CD8-positive, alpha-beta memory T cell (primary cell): ENCODE measurements around the gene CD300A. TPM values are rescaled to one million over a fixed set of nuclear protein-coding genes. Genes with fewer than 3 reads are reported as not detected.

Experiments used
- CTCF ChIA-PET: fragments of 350-600 bp; sonication (Branson Sonifier 250); formaldehyde crosslinking; loops from one replicate; lab custom pipeline; 2021; ENCODE audit warnings: antibody characterized with exemption; lab: Charles Lee
- POLR2A ChIA-PET: fragments of 350-600 bp; sonication (Branson Sonifier 250); formaldehyde crosslinking; loops from one replicate; lab custom pipeline; 2021; ENCODE audit warnings: antibody characterized with exemption; lab: Charles Lee
- DNase-seq, 5 donors: peaks; one replicate each; pipeline versions ENCODE4 v3.0.0 to v3.0.0-alpha.2; 2020 to 2022; ENCODE audit warnings: mixed read lengths in 1 of 5
- H3K27ac ChIP-seq: one replicate; pipeline ENCODE4 v1.7.0; 2013; ENCODE audit warnings: low read depth, mild to moderate bottlenecking, low read length, moderate library complexity
- H3K27me3 ChIP-seq: 2 replicates; pipeline ENCODE4 v1.7.0; 2013; ENCODE audit warnings: low read length, mild to moderate bottlenecking; ENCODE audit not compliant: insufficient read depth, poor library complexity, severe bottlenecking
- H3K36me3 ChIP-seq: 2 replicates; pipeline ENCODE4 v1.7.0; 2013; ENCODE audit warnings: mild to moderate bottlenecking, low read length, moderate library complexity; ENCODE audit not compliant: insufficient read depth
- H3K4me1 ChIP-seq: 2 replicates; pipeline ENCODE4 v1.7.0; 2013; ENCODE audit warnings: mild to moderate bottlenecking, low read length, moderate library complexity; ENCODE audit not compliant: insufficient read depth
- H3K4me3 ChIP-seq: 2 replicates; pipeline ENCODE4 v1.7.0; 2013; ENCODE audit warnings: mild to moderate bottlenecking, low read length
- H3K9me3 ChIP-seq: 2 replicates; pipeline ENCODE4 v1.7.0; 2013; ENCODE audit warnings: mild to moderate bottlenecking, low read length
- H3K27ac Mint-ChIP-seq, 8 donors: one replicate each; pipeline ENCODE4 v1.8.0; 2020 to 2021; ENCODE audit warnings: mixed read lengths in 8 of 8, mild to moderate bottlenecking in 6 of 8, inconsistent platforms in 3 of 8, moderate library complexity in 3 of 8
- H3K27me3 Mint-ChIP-seq, 2 donors: one replicate each; pipeline ENCODE4 v1.8.0; 2020 to 2021; ENCODE audit warnings: mixed read lengths in 2 of 2, mild to moderate bottlenecking in 1 of 2, moderate library complexity in 1 of 2
- H3K36me3 Mint-ChIP-seq, 3 donors: one replicate each; pipeline ENCODE4 v1.8.0; 2020 to 2021; ENCODE audit warnings: mixed read lengths in 3 of 3, inconsistent platforms in 1 of 3, mild to moderate bottlenecking in 1 of 3
- H3K4me1 Mint-ChIP-seq, 3 donors: one replicate each; pipeline ENCODE4 v1.8.0; 2020 to 2021; ENCODE audit warnings: mixed read lengths in 3 of 3, inconsistent platforms in 1 of 3, mild to moderate bottlenecking in 1 of 3
- H3K4me3 Mint-ChIP-seq, 7 donors: one replicate each; pipeline ENCODE4 v1.8.0; 2020 to 2021; ENCODE audit warnings: mixed read lengths in 7 of 7, mild to moderate bottlenecking in 6 of 7, moderate library complexity in 4 of 7, inconsistent platforms in 2 of 7
- H3K9me3 Mint-ChIP-seq, 5 donors: one replicate each; pipeline ENCODE4 v1.8.0; 2020 to 2022; ENCODE audit warnings: mixed read lengths in 5 of 5, mild to moderate bottlenecking in 3 of 5, moderate library complexity in 2 of 5, inconsistent platforms in 1 of 5
- polyA plus RNA-seq: library from polyadenylated mRNA; unstranded; fragments of 300-500 nt; fragmentation: Illumina TruSeq; gene quantifications from one replicate; pipeline ENCODE4 v1.2.3, GENCODE V29; 2021
- total RNA-seq, 2 experiments: library from RNA; stranded (reverse); gene quantifications; one replicate each; pipeline ENCODE4 v1.2.3, GENCODE V29; 2021

Gene CD300A
- total and polyA plus RNA-seq, 3 experiments from 2014 or later: 3.1 to 121 (median 3.8) TPM

- peaks cover 18 to 77% of the 10 kb centered on the region in 2 donors for H3K27me3 Mint-ChIP-seq
- peaks cover 0 to 7% (median 7%) of the 10 kb centered on the region in 3 donors for H3K4me1 Mint-ChIP-seq
- CTCF ChIA-PET: interaction anchor here (0.7 kb wide), 1 partner anchor 290 kb away, joined by 4 read pairs; no protein-coding TSS in a partner anchor
- H3K36me3 Mint-ChIP-seq: peaks cover 0 to 9% (median 1%) of the 10 kb centered on the region in 3 donors
- H3K4me3 ChIP-seq: no peak overlapping the region
- H3K9me3 Mint-ChIP-seq: peaks cover 0 to 12% (median 3%) of the 10 kb centered on the region in 5 donors
- no peak overlapping the region for H3K27ac ChIP-seq
- H3K9me3 ChIP-seq: no peaks in the 10 kb centered on the region
- DNase-seq: no peak
- peaks cover 3% of the 10 kb centered on the region for H3K27me3 ChIP-seq
- POLR2A ChIA-PET: no interaction called here
- H3K4me3 Mint-ChIP-seq: no peak overlapping the region
- peak overlapping the region in 1 of 8 donors; percentile 7 for H3K27ac Mint-ChIP-seq
- no peaks in the 10 kb centered on the region for H3K4me1 ChIP-seq
- H3K36me3 ChIP-seq: no peaks in the 10 kb centered on the region
These were observed 54.5 kb downstream of the CD300A start for GRCh38 chr17:74520790-74521480.

DNA sequence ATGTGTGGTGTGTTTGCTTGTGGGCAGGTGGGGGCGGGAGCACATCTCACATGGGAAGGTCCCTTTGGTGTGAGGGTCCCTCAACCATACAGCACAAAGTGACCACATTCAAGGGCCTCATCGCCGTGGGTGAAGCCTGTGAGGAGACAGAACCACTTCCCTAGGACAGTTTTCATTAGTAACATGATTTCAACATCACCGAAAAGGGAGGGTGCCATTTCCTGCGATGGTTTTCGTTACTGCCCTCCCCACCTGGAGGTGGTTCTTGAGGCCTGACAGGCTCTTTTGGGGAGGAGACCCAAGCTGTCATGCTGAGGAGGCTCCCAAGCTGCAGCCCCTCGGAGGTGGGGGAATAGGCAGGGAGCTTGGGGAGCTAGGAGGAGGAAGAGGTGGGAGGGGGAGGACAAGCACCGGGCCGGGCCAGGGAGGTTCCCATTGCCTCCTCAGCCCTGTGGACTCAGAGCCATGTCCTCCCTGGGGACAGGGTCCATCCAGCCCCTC is 55.3 kb downstream of the CD300A start:
- CTCF ChIA-PET: no interaction called here
- peaks cover 0 to 12% (median 3%) of the 10 kb centered on the region in 5 donors for H3K9me3 Mint-ChIP-seq
- DNase-seq: no peak
- H3K36me3 Mint-ChIP-seq: peaks cover 0 to 9% (median 1%) of the 10 kb centered on the region in 3 donors
- Histone ChIP-seq H3K36me3 (no peaks in the 10 kb centered on the region), H3K4me3 (no peak overlapping the region), H3K9me3 (no peaks in the 10 kb centered on the region), H3K27me3 (peaks cover 4% of the 10 kb centered on the region), H3K27ac (no peak overlapping the region), H3K4me1 (no peaks in the 10 kb centered on the region)
- POLR2A ChIA-PET: no interaction called here
- peak overlapping the region in 2 of 7 donors; percentile 23 to 31 for H3K4me3 Mint-ChIP-seq
- H3K27ac Mint-ChIP-seq: no peak overlapping the region
- peaks cover 18 to 78% of the 10 kb centered on the region in 2 donors for H3K27me3 Mint-ChIP-seq
- H3K4me1 Mint-ChIP-seq: peaks cover 0 to 7% (median 7%) of the 10 kb centered on the region in 3 donors

DNA sequence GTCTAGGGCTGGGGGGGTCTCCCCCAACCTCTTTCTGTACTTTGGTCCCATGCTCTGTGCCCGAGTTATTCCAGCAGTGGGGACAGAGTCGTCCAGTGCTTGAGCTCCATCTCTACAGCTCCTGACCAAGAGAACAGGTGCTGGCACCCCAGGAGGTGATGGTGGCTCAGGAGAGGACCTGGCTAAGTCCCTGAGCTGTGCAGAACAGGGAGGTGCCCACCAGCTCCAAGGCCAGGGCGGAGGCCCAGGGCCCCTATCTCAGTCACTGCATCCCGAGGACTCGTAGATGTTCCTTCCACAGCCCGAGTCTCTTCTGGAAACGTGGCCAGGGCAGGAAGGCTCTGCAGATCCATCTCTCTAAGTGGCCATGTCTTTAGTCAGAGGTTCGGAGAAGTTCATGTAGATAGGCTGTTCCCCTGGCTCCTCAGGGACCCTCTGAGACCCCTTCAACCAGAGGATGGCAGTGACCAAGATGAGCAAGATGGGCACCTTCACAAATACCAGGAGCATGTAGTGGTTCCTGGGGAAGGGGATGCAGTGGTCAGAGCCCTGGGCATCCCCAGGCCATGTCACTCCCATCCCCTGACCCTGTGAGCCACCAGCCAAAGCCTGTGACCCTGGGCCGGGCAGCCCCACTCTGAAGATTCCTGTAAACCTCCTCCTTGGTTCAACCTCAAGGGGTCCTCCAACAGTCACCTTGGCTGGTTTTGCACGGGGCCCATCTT is 56.1 kb downstream of the CD300A start:
- Mint-ChIP-seq H3K36me3 (peaks cover 0 to 9% (median 1%) of the 10 kb centered on the region in 3 donors), H3K27ac (no peak overlapping the region), H3K27me3 (peaks cover 22 to 78% of the 10 kb centered on the region in 2 donors), H3K4me3 (no peak overlapping the region), H3K4me1 (peaks cover 0 to 7% (median 7%) of the 10 kb centered on the region in 3 donors), H3K9me3 (peaks cover 0 to 14% (median 5%) of the 10 kb centered on the region in 5 donors)
- no peak overlapping the region for H3K27ac ChIP-seq
- H3K4me1 ChIP-seq: no peaks in the 10 kb centered on the region
- ChIA-PET CTCF (no interaction called here), POLR2A (no interaction called here)
- no peaks in the 10 kb centered on the region for H3K36me3 ChIP-seq
- no peaks in the 10 kb centered on the region for H3K9me3 ChIP-seq
- H3K27me3 ChIP-seq: peaks cover 11% of the 10 kb centered on the region
- DNase-seq: no peak
- H3K4me3 ChIP-seq: no peak overlapping the region

DNA sequence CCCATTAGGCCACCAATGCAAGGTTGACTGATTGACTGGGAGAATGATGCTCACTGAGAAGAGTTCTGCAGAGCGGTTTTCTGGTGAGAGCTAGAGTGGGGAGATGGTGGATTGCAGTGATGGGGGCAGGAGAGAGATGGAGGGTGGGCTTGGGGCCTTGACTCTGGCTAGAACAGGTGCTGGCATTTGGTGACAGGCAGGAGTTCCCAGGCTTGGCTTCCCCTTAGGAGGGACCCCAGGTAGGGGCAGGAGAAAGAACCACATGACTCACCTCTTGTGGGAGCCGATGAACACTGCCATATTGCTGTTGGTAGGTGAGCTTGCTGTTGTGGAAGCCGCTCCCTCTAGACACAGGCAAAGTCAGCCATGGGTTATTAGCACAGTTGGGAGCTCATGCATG is 56.9 kb downstream of the CD300A start:
- H3K27me3 ChIP-seq: peaks cover 14% of the 10 kb centered on the region
- Mint-ChIP-seq H3K27ac (no peak overlapping the region), H3K36me3 (peaks cover 0 to 5% (median 1%) of the 10 kb centered on the region in 3 donors), H3K9me3 (peaks cover 0 to 10% (median 5%) of the 10 kb centered on the region in 5 donors), H3K4me1 (peaks cover 0 to 7% (median 7%) of the 10 kb centered on the region in 3 donors), H3K27me3 (peaks cover 22 to 75% of the 10 kb centered on the region in 2 donors), H3K4me3 (no peak overlapping the region)
- ChIA-PET POLR2A (no interaction called here), CTCF (no interaction called here)
- H3K9me3 ChIP-seq: no peaks in the 10 kb centered on the region
- H3K27ac ChIP-seq: no peak overlapping the region
- no peak overlapping the region for H3K4me3 ChIP-seq
- DNase-seq: no peak
- H3K36me3 ChIP-seq: no peaks in the 10 kb centered on the region
- H3K4me1 ChIP-seq: no peaks in the 10 kb centered on the region

GRCh38 chr17:74524653-74525464 is 58.4 kb downstream of the CD300A start:
- POLR2A ChIA-PET: no interaction called here
- H3K27me3 Mint-ChIP-seq: peaks cover 21 to 77% of the 10 kb centered on the region in 2 donors
- H3K27me3 ChIP-seq: peaks cover 14% of the 10 kb centered on the region
- no peaks in the 10 kb centered on the region for H3K4me1 ChIP-seq
- no peak for DNase-seq
- H3K4me1 Mint-ChIP-seq: peaks cover 0 to 7% (median 7%) of the 10 kb centered on the region in 3 donors
- CTCF ChIA-PET: no interaction called here
- H3K9me3 ChIP-seq: no peaks in the 10 kb centered on the region
- H3K9me3 Mint-ChIP-seq: peaks cover 0 to 5% (median 5%) of the 10 kb centered on the region in 5 donors
- H3K27ac ChIP-seq: no peak overlapping the region
- no peaks in the 10 kb centered on the region for H3K36me3 Mint-ChIP-seq
- no peak overlapping the region for H3K4me3 Mint-ChIP-seq
- H3K27ac Mint-ChIP-seq: no peak overlapping the region
- H3K4me3 ChIP-seq: no peak overlapping the region
- no peaks in the 10 kb centered on the region for H3K36me3 ChIP-seq

DNA sequence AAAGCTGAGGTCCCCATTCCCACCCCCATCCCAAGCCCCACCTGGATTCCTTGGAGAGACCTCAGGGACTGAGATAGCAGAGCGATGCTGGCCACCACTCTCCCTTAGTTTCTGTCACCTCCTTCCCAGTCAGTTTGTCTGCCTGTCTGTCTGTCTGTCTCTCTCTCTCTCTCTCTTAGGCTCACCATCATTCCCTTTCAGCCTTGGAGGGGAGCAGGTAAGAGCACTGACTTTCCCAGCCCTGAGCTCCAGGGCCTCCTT is 59.0 kb downstream of the CD300A start:
- Mint-ChIP-seq H3K9me3 (peaks cover 0 to 5% (median 5%) of the 10 kb centered on the region in 5 donors), H3K27ac (no peak overlapping the region), H3K4me1 (peaks cover 0 to 7% (median 5%) of the 10 kb centered on the region in 3 donors), H3K27me3 (peaks cover 21 to 79% of the 10 kb centered on the region in 2 donors), H3K4me3 (no peak overlapping the region), H3K36me3 (no peaks in the 10 kb centered on the region)
- H3K4me3 ChIP-seq: no peak overlapping the region
- DNase-seq: no peak
- H3K27ac ChIP-seq: no peak overlapping the region
- H3K27me3 ChIP-seq: peaks cover 14% of the 10 kb centered on the region
- H3K36me3 ChIP-seq: no peaks in the 10 kb centered on the region
- CTCF ChIA-PET: no interaction called here
- no peaks in the 10 kb centered on the region for H3K9me3 ChIP-seq
- no peaks in the 10 kb centered on the region for H3K4me1 ChIP-seq
- POLR2A ChIA-PET: no interaction called here

GRCh38 chr17:74525781-74526288 is 59.4 kb downstream of the CD300A start:
- Mint-ChIP-seq H3K9me3 (peaks cover 0 to 5% (median 5%) of the 10 kb centered on the region in 5 donors), H3K36me3 (no peaks in the 10 kb centered on the region), H3K4me3 (no peak overlapping the region), H3K4me1 (peaks cover 0 to 7% (median 5%) of the 10 kb centered on the region in 3 donors), H3K27ac (peak overlapping the region in 1 of 8 donors; percentile 92), H3K27me3 (peaks cover 21 to 81% of the 10 kb centered on the region in 2 donors)
- CTCF ChIA-PET: no interaction called here
- POLR2A ChIA-PET: no interaction called here
- Histone ChIP-seq H3K27ac (no peak overlapping the region), H3K27me3 (peaks cover 14% of the 10 kb centered on the region), H3K4me1 (no peaks in the 10 kb centered on the region), H3K36me3 (no peaks in the 10 kb centered on the region), H3K4me3 (no peak overlapping the region), H3K9me3 (no peaks in the 10 kb centered on the region)
- no peak for DNase-seq
